LoVo (cell line): ENCODE measurements around the gene IPO13.

Experiments used
- DNase-seq: peaks from one replicate; pipeline ENCODE4 v3.0.0-alpha.2; 2016; ENCODE audit warnings: low spot score

IPO13 gene

DNA sequence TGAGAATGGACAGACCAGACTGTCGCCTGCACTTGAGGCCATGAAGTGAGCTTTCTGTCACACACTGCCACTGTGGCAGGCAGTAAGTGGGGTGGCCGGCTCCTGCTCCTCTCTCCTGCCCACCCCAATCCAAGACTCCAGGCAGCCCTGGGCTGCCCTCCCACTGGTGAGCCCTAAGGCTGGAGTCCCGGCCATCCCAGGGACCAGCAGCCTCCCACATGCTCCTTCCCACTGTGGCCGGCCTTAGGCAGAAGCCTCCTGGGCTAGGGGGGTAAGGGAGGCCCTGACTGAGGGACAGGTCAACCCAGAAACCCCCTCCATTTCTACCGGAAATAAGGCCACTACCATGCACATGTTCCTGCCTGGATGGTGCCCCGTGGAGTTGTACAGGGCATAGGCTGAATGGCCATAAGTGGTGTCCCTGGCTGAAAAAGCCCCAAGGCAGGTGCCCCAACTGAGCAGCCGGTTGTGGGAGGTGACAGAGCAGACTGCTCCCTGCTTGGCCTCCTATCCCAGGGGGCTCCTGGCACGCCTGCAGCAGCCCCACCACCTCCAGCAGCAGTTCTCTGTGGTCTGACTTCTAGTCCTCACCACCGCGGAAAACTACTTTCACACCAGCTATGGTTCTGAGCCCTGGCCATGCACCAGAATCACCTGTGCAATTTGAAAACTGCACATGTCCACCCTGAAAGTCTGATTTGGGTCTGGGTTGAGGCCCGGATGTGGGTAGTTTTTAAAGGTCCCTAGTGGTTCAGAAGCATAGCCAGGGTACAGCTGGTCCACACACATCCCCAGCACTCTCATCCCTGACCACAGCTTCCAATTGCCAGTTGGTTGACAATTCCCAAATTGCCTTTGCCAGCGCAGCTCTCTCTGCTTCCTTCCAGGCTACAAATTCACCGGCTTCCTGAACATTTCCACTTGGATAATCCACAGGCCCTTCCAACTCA is 14.8 kb upstream of the IPO13 start:
- no peak for DNase-seq

DNA sequence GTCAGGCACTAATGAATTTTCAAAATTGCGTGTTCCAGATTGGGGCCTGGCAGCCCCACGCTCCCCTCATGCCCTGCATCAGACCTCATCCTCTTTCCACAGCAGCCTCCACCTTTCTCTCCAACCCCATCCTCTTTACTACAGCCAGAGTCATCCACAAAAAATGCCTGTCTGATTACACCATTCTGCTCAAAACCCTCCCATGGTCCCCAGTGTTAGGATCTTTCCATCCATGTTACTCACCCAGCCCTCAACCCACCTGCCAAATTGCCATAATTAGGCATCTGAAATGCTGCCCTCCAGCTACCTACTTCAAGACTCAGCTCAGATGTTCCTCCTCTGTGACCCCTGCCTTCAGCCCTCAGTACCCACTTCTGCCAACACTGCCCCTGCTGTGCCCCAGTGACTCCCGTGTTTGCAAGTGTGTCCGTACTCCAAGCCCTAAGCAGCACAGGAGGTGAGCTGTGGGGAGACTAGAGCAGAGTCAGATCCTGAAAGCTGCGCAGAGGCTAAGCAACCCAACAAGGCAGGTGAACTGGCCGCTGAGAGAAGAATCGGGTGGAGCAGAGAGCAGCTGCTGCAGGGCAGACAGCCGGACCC is 13.9 kb upstream of the IPO13 start:
- no peak for DNase-seq

DNA sequence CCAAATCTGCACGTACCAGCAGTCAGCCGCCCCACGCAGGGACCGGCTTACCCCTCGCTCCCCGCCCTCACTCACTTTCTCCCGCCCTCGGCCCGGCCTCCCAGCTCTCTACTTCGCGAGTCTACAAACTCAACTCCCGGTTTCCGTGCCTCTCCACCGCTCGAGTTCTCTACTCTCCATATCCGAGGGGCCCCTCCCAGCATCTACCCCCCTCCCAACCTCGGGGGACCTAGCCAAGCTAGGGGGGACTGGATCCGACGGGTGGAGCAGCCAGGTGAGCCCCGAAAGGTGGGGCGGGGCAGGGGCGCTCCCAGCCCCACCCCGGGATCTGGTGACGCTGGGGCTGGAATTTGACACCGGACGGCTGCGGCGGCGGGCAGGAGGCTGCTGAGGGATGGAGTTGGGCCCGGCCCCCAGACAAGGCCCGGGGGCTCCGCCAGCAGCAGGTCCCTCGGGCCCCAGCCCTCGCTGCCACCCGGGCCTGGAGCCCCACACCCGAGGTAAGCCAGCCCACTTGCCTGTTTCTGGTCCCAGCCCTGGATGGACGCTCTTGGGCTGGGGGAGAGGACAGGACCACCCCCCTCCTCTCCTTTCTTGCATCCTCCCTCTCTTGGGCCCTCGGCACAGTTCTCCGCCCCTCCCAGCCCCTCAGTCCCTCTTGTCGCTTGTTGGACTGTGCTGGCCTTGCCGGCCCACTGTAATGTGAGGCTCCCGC is 13.2 kb upstream of the IPO13 start, which contains the start of gene ARTN:
ARTN (plus strand) TSS at position 416 of the 715 bp plus-strand sequence. CDS start 1,856 bp downstream, outside the sequence.
- no peak for DNase-seq

DNA sequence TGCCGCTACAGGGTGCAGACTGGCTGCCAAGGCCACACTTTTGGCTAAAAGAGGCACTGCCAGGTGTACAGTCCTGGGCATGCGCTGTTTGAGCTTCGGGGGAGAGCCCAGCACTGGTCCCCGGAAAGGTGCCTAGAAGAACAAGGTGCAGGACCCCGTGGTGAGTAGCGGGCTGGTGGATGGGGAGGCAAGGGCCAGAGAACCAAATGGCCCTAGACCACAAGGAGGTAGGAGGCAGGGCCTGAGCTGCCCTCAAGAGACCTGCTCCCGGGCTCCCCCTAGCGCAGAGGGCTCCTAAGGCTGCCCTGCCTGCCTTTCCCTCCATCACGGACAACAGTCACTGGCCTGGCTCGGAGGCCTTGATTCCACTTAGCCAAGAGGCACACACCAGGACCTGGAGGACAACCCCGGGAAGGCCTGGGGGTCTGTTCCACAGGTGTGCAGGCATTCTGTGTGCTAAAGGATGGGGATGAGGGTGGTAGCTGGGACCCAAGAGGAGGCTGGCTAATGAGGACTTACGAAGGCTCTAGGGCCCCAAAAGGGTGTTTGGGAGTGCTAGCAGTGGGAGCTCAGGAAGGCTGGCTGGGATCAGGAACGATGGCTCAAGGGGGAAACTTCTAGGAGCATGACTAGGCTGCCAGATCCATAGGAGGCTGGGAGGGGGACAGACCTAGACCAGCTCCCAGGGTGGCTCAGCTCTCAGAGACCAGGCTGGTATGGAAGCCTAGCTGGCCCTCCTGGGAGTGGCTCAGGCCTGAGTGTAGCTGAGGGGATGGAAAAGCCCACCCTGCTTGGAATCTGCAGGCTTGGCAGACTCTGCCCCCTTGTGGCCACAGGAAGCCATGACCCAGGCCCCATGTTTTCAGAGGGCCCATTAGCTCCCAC is 12.4 kb upstream of the IPO13 start:
- DNase-seq = peak; percentile 55

DNA sequence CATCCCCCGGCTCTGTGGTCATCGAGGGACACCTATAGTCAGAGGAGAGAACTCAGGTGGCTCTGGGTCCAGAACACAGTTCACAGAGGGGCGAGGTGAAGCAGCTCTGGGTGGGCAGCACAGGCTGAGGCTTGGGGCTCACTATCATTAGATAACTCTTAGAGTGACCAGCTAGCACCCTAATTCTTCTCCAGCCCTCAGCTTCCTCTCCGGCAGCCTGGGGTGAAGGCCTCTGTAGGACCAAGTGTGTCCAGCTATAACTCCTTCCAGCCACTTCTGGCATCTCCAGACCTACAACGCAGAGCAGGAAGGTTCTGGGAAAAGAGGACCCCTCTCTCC is 11.8 kb upstream of the IPO13 start:
- no peak for DNase-seq

DNA sequence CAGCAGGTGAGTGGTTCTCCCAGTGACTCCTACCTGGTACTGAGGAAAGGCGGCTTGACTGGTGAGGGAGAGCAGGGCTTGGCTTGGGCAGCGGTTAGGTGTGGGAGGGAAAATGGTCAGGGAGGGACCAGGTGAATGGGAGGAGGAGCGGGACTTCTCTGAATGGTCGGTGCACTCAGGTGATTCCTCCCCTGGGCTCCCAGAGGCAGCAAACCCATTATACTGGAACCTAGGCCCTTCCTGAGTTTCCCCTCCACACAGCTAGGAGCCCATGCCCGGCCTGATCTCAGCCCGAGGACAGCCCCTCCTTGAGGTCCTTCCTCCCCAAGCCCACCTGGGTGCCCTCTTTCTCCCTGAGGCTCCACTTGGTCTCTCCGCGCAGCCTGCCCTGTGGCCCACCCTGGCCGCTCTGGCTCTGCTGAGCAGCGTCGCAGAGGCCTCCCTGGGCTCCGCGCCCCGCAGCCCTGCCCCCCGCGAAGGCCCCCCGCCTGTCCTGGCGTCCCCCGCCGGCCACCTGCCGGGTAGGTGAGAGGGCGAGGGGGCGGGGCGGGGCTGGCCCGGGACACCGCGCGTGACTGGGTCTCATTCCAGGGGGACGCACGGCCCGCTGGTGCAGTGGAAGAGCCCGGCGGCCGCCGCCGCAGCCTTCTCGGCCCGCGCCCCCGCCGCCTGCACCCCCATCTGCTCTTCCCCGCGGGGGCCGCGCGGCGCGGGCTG is 10.9 kb upstream of the IPO13 start:
- DNase-seq = no peak

DNA sequence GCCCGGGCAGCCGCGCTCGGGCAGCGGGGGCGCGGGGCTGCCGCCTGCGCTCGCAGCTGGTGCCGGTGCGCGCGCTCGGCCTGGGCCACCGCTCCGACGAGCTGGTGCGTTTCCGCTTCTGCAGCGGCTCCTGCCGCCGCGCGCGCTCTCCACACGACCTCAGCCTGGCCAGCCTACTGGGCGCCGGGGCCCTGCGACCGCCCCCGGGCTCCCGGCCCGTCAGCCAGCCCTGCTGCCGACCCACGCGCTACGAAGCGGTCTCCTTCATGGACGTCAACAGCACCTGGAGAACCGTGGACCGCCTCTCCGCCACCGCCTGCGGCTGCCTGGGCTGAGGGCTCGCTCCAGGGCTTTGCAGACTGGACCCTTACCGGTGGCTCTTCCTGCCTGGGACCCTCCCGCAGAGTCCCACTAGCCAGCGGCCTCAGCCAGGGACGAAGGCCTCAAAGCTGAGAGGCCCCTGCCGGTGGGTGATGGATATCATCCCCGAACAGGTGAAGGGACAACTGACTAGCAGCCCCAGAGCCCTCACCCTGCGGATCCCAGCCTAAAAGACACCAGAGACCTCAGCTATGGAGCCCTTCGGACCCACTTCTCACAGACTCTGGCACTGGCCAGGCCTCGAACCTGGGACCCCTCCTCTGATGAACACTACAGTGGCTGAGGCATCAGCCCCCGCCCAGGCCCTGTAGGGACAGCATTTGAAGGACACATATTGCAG is 10.2 kb upstream of the IPO13 start:
- no peak for DNase-seq

DNA sequence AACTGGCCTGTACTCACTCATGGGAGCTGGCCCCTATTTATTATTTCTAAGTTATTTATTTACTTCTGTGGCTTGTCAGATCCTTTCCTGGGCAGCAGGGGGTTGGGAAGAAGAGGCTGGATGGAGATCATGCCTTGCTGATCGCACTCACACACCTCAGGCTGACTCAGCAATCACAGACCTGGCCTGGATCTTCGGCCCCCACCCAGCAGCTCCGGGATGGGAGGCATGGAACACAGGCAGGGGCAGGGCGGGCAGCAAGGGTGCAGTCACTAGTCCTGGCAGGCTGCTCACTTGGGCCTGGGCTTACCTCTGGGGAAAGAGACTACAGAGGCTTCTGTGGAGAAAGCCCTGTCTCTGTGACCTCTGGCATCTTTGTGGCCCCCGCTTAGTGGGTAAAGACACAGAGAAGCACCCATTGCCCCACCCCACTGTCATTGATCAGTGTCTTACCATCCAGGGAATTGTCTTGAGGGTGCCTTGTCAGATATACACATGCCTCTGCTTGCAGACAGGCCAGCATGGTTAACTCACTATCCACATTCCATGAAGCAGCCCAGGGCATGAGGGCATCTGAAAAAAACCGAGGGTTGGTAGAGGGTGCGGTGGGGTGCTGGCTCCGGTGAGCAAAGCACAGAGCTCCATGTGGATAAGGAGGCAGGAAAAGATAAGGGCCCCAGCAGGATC is 9.4 kb upstream of the IPO13 start:
- no peak for DNase-seq

DNA sequence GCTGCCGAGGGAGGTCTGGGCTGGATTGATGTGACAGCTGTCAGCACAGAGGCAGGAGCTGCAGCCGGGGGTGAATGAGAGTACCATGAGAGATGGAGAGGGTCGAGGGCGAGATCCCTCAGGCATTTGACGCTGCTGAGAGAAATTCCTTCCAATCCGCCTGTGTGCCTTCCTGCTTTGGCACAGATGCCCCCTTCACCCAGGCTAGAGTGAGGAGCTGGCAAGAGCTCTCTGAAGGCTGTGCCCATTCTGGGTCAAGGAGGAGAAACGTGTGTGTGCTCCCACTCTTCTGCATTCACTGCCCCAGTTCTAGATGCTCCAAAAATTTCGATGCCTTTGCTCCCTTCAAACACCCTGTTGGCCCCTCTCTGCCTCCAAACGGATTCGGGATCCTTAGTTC is 8.4 kb upstream of the IPO13 start:
- no peak for DNase-seq

DNA sequence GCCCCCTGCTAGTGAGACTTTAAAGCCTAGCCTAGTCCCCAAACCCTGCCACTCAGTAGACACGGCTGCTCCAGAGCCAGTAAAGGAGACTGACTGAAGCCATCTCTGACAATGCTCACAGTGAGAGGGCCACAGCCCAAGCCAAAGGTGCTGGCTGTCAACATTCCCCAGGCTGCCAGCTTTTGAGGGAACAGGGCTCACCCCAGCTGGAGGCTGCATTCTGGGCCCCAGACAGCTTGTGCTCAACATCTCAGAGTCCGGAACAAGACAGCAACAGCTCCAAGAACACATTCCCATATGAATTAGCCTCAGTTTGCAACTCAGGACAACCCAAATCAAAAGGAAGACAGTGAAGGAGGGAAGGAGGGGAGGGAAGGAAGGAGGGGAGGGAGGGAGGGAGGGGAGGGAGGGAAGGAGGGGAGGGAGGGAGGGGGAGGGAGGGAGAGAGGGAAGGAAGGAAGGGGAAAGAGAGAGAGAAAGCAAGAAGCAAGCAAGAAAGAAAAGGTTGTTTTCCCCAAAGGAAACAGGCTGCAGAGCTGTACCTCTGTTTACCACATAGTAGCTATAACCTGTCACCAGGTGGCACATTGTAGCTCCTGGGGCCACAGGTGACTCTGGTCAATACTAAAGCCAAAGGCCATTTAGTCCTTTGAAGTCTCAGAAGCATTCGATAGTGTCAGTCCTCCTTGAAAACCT is 7.7 kb upstream of the IPO13 start:
- no peak for DNase-seq

DNA sequence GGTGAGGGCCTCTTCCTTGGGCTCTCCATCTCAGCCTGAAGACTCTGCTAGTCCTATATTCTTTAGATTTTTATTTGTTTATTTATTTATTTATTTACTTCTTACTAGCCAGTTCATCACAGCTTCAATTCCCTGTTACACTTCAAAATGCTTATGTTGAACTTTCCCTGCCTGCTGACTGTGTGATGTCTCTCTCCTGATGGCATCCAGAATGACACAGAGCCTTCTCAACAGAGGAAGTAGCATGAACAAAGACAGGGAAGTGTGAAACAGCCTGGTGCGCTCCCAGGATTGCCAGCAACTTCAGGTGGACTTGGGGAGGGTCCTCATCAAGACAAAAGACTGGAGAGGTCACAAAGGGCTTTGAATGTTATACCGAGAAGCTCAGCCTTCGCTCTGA is 4.3 kb upstream of the IPO13 start:
- no peak for DNase-seq

DNA sequence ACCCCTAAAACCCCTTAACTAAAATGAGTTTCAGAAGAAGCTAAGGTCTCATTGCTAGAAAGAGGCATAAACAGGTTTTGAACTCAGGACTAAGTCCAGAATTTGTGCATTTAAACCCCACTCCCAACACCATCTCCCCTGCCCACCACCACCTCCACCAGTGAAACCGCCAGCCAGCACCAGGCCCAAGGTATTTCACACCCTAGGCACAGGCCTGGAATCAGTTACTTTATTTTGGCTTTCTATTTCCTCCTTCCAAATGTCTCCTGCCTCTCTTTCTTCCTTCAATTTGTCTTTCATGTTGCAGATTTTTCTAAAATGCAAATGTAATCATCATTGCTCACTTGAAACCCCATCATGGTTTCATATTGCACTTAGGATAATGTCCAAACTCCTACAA is 1.9 kb upstream of the IPO13 start:
- no peak for DNase-seq

DNA sequence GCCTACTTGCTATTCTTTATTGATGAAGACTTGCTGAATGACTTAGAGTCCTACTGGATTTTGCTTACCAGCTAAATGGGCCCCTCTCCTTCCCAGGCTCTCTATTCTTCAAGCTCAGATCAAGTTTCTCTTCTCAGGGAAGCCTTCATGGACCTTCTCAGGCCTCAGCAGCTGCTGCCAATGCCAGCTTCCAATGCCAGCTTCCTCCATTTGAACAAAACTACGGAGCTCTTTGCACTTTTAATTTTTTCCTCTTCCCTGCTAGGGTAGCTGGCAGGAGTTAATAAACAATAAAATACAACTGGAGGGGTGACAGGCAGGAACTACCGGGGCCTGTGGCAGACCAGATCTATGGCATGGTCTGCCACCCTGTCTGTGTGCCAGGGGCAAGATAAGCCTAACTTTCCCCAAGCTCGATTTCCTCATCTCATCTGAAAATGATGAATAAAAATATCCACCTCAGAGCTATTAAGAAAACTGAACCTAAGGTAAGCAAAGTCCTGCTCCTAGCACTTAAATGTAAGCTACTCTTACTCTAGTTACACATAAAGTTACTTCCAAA is 995 bp upstream of the IPO13 start:
- DNase-seq = no peak

DNA sequence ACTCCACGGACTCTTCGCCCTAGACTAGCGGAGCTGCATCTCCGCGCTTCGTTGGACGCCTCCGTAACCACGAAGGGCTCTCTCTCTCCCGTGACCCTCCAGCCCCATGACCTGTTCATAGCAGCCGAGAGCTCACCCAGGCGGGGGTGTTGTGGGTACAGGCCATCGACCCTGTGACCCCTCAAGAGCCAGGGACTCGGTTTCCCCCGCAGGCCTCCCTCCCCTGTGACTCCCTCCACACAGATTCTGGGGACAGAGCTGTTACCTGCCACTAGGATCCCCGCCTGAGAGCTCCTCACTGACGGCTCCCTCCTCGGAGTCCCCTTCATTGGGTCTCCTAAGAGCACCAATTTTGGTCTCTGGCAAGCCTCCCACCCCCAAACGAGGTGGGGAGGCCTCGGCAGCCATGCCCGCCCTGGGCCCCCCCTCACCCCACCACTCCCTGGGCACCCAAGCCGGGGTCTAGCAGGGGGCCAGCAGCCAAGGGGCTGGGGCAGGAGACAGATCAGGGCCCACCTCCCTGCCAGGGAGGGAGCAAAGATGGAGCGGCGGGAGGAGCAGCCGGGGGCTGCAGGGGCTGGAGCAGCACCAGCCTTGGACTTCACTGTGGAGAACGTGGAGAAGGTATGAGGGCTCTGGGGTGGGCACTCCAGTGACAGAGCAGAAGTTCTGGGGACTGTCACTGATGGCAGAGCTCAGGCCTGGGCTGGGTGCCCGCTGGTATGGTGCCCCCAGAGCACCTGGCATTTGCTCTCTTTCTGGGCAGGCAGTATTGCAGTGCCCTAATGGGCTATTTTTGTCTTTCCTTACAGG is 517 bp downstream of the IPO13 start:
- no peak for DNase-seq

DNA sequence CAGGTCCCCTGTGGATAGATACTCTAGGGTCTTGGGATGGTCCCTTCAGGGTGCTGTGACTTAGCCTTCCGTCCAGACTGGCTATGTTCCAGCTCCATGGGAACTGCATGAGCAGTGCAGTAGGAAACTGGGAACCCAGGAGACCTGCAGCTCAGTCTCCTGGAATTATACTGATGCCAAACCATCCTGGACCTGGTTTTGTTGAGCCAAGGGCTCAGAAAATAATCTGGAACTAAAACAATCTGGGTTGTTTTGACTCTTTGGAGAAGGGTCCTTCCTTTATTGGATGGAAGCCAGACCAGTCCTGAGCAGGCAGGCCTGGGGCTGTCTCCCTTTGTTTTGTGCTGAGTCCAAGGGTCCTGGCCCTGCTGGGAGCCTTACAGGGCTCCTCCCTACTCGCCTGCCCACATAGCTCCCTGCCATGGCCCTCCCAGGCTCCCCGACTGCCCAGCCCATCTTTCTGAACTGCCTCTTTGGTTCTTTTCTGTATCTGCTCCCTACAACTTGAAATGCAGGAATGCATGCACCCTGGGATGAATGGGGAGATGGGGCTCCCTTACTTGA is 1.2 kb downstream of the IPO13 start:
- DNase-seq = no peak

DNA sequence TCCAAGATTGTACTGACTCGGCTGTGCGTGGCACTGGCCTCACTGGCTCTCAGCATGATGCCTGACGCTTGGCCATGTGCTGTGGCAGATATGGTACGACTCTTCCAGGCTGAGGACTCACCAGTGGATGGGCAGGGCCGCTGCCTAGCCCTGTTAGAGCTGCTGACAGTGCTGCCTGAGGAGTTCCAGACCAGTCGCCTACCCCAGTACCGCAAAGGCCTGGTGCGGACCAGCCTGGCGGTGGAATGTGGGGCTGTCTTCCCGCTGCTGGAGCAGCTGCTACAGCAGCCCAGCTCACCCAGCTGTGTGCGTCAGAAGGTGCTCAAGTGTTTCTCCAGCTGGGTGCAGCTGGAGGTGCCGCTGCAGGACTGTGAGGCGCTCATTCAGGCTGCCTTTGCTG is 2.9 kb downstream of the IPO13 start:
- DNase-seq = no peak

DNA sequence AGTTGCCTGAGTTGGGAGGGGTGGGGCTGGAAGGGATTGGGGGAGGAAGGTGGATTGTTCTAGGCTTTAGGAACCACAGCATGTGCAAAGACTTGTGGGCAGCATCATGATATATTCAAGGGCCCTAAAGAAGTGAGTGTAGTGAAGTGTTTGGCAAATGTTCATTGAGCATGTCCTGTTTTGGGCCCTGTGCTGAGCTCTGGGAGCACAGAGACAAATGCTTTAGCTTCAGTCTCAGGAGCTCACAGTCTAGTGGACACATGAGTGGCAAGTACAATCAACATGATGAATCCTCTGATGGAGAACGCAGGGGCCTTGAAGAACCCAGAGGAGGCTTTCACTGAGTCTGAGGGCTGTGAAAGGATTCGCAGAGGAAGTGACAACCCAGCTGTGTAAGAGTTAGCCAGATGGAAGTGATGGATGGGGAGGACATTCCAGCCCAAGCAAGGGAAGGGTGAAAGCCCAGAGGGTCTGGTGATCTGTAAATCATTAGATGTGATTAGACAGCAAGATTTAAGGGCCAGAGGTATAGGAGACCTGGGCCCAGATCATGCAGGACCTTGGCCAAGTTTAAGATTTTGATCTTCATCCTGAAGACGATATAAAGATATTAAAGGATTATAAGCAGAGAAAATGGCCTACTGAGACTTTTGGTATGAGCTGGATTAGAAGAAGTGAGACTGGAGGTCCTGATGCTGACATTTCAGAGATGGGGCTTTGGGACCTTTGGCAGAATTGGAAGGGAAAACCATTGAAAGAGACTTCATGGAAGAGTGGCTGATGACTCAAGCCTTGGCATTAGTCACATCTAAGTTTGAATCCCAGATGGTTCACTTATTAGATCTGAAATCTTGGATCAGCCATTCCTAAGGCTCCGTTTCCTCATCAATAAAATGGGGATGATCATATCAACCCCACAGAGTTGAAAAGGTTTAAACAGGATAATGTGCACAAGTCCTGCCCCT is 4.6 kb downstream of the IPO13 start:
- DNase-seq = no peak
